ENCODE measurements around the gene NID1.

GRCh38 chr1:236044341-236044740, 20.5 kb downstream of the NID1 start:
- TF ChIP-seq EZH2 (IDR thresholded peaks at IDR 0.05) = no peak
- no peak for TF ChIP-seq CTCF (IDR thresholded peaks at IDR 0.05 in 2 of 3, conservative IDR thresholded peaks at IDR 0.05 in 1 of 3; ENCODE audit: borderline replicate concordance in 1 of 3, insufficient read depth in 1 of 3, low read depth in 2 of 3, low read length in 2 of 3)
- TF ChIP-seq SRF (IDR thresholded peaks at IDR 0.05; ENCODE audit: low read depth) = no peak

Measured in HCT116 (cell line).